ENCODE results near the gene ZFAND5. TPM values are rescaled to one million over a fixed set of nuclear protein-coding genes. Genes with fewer than 3 reads are reported as not detected.

The ZFAND5 gene
- total RNA-seq, 6 experiments from 2014 or later = 88.4 to 119 (median 100) TPM

GRCh38 chr9:72306761-72307160 is 58.2 kb downstream of the ZFAND5 start:
- Histone ChIP-seq H3K36me3 (no peaks in the 10 kb centered on the region), H3K9me3 (no peaks in the 10 kb centered on the region), H3K27me3 (no peaks in the 10 kb centered on the region), H3K4me3 (no peak overlapping the region), H3K4me1 (peaks cover 0 to 5% (median 0%) of the 10 kb centered on the region in 4 donors), H3K27ac (peak overlapping the region in 1 of 3 donors; percentile 35)
- DNase-seq = no peak
- no peak for ATAC-seq
- intact Hi-C loops (cut with DNase I) = no loop called here
- WGBS (ENCODE audit: insufficient coverage, low coverage, low lambda C conversion rate, missing lambda C conversion rate) = 73% methylated on average over 1 of the region's 1 CpG
- TF ChIP-seq CTCF (IDR thresholded peaks at IDR 0.05) = no peak
- no peak for TF ChIP-seq POLR2A (IDR thresholded peaks at IDR 0.05)

GRCh38 chr9:72305707-72306106 is 59.3 kb downstream of the ZFAND5 start:
- Histone ChIP-seq H3K27me3 (no peaks in the 10 kb centered on the region), H3K4me3 (peak overlapping the region in 1 of 3 donors; percentile 32), H3K27ac (peak overlapping the region in 2 of 3 donors; percentile 35 to 50), H3K4me1 (peaks cover 0 to 5% (median 0%) of the 10 kb centered on the region in 4 donors), H3K36me3 (no peaks in the 10 kb centered on the region), H3K9me3 (no peaks in the 10 kb centered on the region)
- TF ChIP-seq CTCF (IDR thresholded peaks at IDR 0.05) = no peak
- no peak for TF ChIP-seq POLR2A (IDR thresholded peaks at IDR 0.05)
- WGBS (ENCODE audit: insufficient coverage, low coverage, low lambda C conversion rate, missing lambda C conversion rate) = 59% methylated on average over 3 of the region's 3 CpGs
- ATAC-seq (no peak), DNase-seq (no peak)
- intact Hi-C loops (cut with DNase I) = no loop called here

GRCh38 chr9:72305102-72305546 is 59.9 kb downstream of the ZFAND5 start:
- ATAC-seq (peak; percentile 91 to 95 (median 92)), DNase-seq (peak; percentile 60 to 70 (median 62))
- H3K4me1 ChIP-seq = peaks cover 0 to 5% (median 0%) of the 10 kb centered on the region in 4 donors
- H3K27me3 ChIP-seq = no peaks in the 10 kb centered on the region
- 15% methylated on average over 6 of the region's 8 CpGs for WGBS (ENCODE audit: insufficient coverage, low coverage, low lambda C conversion rate, missing lambda C conversion rate)
- peak overlapping the region in 1 of 3 donors; percentile 32 for H3K4me3 ChIP-seq
- peak overlapping the region in 2 of 3 donors; percentile 50 to 71 for H3K27ac ChIP-seq
- H3K9me3 ChIP-seq = no peaks in the 10 kb centered on the region
- no peaks in the 10 kb centered on the region for H3K36me3 ChIP-seq
- intact Hi-C loops (cut with DNase I) = no loop called here
- TF ChIP-seq CTCF (IDR thresholded peaks at IDR 0.05) (no peak), POLR2A (IDR thresholded peaks at IDR 0.05) (peak; percentile 68)

GRCh38 chr9:72304538-72304937 is 60.5 kb downstream of the ZFAND5 start:
- TF ChIP-seq POLR2A (IDR thresholded peaks at IDR 0.05) (no peak), CTCF (IDR thresholded peaks at IDR 0.05) (no peak)

More at GRCh38 chr9:72304538-72304937, 60.5 kb downstream of the ZFAND5 start:
- no peaks in the 10 kb centered on the region for H3K27me3 ChIP-seq
- H3K27ac ChIP-seq = peak overlapping the region in 2 of 3 donors; percentile 50 to 71
- no peak for ATAC-seq
- H3K4me1 ChIP-seq = peaks cover 0 to 4% (median 0%) of the 10 kb centered on the region in 4 donors
- intact Hi-C loops (cut with DNase I) = no loop called here
- H3K36me3 ChIP-seq = no peaks in the 10 kb centered on the region
- no peak overlapping the region for H3K4me3 ChIP-seq
- H3K9me3 ChIP-seq = no peaks in the 10 kb centered on the region
- no peak for DNase-seq
- WGBS (ENCODE audit: insufficient coverage, low coverage, low lambda C conversion rate, missing lambda C conversion rate) = 18% methylated on average over 1 of the region's 1 CpG

Other genes with a start within 250 kb of the ZFAND5 start
- gene GDA, start 215.8 kb downstream of the ZFAND5 start, total RNA-seq = 10 to 100 TPM; 26.8 to 69.6 (median 45.3) TPM
- under 1 TPM in 2 of 6 experiments, not detected in 4; 0.06 to 0.42 TPM for gene TMC1, start 156.4 kb upstream of the ZFAND5 start, total RNA-seq

All from right lobe of liver (tissue), 6 donors.